Measurements from ENCODE around the gene ZC3H6.

ZC3H6 gene

DNA sequence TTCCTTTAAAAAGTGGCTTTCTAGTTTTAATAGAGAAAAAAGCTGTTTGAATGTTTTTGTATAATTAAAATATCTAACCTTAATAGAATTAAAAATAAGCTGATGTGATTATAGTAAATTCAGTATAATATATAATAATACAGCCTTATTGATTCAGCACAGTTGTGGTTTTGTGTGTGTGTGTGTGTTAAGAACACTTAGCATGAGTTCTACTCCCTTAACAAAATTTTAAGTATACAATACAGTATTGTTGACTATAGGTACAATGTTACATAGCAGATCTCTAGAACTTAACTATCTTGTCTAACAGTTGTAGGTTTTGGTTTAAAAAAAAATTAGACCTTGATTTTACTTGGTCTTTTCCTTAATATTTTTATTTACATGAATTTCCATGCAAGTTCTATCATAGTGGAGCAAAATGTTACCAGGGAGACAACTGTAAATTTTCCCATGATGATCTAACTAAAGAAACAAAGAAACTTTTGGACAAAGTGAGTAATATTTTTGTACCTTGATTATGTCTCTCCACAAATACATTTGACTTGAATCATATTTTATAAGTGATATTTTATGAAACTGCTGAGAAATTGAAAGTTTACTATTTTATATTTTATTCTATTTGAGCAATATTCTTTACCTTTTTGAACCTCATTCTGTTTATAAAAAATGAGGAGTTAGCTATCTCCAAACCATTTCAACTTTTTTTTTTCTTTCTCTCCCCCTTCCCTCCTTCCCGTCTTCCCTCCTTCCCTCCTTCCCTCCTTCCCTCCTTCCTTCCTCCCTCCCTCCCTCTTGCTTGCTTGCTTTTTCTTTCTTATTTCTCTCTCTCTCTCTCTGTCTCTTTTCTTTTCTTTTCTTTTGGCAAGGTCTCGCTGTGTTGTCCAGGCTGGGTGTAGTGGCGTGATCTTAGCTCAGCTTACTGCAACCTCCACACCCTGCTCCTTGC lies 46.3 kb downstream of the ZC3H6 start:
- H3K4me3 ChIP-seq (ENCODE audit: low read depth, low read length): no peak overlapping the region
- no peak for DNase-seq (ENCODE audit: low read depth)
- TF ChIP-seq, protein P1, sequence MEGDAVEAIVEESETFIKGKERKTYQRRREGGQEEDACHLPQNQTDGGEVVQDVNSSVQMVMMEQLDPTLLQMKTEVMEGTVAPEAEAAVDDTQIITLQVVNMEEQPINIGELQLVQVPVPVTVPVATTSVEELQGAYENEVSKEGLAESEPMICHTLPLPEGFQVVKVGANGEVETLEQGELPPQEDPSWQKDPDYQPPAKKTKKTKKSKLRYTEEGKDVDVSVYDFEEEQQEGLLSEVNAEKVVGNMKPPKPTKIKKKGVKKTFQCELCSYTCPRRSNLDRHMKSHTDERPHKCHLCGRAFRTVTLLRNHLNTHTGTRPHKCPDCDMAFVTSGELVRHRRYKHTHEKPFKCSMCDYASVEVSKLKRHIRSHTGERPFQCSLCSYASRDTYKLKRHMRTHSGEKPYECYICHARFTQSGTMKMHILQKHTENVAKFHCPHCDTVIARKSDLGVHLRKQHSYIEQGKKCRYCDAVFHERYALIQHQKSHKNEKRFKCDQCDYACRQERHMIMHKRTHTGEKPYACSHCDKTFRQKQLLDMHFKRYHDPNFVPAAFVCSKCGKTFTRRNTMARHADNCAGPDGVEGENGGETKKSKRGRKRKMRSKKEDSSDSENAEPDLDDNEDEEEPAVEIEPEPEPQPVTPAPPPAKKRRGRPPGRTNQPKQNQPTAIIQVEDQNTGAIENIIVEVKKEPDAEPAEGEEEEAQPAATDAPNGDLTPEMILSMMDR (IDR thresholded peaks at IDR 0.05; ENCODE audit: low read depth, low read length): no peak
- no peak for TF ChIP-seq MYC (IDR thresholded peaks at IDR 0.05; ENCODE audit: low read depth, low read length)
- TF ChIP-seq POLR2A (IDR thresholded peaks at IDR 0.05; ENCODE audit: extremely low read depth, insufficient read length): no peak
- TF ChIP-seq, protein P2, sequence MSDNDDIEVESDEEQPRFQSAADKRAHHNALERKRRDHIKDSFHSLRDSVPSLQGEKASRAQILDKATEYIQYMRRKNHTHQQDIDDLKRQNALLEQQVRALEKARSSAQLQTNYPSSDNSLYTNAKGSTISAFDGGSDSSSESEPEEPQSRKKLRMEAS (IDR thresholded peaks at IDR 0.05; ENCODE audit: low read depth, low read length): no peak

DNA sequence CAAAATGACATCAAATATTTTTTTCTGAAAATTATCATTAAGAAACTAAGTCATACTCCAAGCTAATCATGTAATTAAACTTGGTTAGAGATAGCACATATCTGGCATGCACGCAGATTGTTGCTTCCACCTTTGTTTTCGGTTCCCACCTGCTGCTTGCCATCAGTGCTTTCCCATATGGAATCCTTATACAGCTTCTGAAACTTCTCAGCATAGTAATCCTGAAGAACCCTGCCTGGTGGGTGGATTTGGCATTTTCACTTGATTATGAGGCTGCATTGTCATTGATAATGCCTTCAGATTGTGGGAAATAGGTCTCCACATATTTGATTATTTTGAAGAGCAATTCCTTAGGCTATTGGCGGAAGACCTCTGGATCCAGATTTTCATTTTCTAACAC lies 47.5 kb downstream of the ZC3H6 start:
- TF ChIP-seq, protein P1 (IDR thresholded peaks at IDR 0.05; ENCODE audit: low read depth, low read length): no peak
- TF ChIP-seq, protein P2 (IDR thresholded peaks at IDR 0.05; ENCODE audit: low read depth, low read length): no peak
- TF ChIP-seq MYC (IDR thresholded peaks at IDR 0.05; ENCODE audit: low read depth, low read length): no peak
- no peak for TF ChIP-seq POLR2A (IDR thresholded peaks at IDR 0.05; ENCODE audit: extremely low read depth, insufficient read length)
- H3K4me3 ChIP-seq (ENCODE audit: low read depth, low read length): no peak overlapping the region
- no peak for DNase-seq (ENCODE audit: low read depth)

DNA sequence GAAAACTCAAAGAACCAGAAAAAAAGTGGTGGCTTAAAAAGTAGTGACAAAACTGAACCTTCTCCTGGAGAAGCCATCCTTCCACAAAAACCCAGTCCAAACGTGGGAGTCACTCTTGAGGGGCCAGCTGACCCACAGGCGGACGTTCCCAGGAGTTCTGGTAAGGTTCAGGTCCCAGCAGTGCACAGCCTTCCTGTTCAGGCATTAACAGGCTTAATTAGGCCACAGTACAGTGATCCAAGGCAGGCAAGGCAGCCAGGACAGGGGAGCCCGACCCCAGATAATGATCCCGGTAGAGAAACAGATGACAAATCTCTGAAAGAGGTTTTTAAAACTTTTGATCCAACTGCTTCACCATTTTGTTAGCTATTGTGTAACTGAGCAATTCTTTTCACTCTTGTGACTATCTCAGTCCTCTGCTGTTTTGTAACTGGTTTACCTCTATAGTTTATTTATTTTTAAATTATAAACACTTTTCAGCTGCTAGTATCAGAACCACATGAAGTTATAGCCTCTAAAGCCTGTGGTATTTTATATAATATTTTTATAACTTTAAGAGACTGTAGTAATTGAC lies 56.8 kb downstream of the ZC3H6 start:
- no peak overlapping the region for H3K4me3 ChIP-seq (ENCODE audit: low read depth, low read length)
- TF ChIP-seq MYC (IDR thresholded peaks at IDR 0.05; ENCODE audit: low read depth, low read length) (no peak), POLR2A (IDR thresholded peaks at IDR 0.05; ENCODE audit: extremely low read depth, insufficient read length) (no peak)
- TF ChIP-seq, protein P1 (IDR thresholded peaks at IDR 0.05; ENCODE audit: low read depth, low read length): no peak
- TF ChIP-seq, protein P2 (IDR thresholded peaks at IDR 0.05; ENCODE audit: low read depth, low read length): no peak
- no peak for DNase-seq (ENCODE audit: low read depth)

DNA sequence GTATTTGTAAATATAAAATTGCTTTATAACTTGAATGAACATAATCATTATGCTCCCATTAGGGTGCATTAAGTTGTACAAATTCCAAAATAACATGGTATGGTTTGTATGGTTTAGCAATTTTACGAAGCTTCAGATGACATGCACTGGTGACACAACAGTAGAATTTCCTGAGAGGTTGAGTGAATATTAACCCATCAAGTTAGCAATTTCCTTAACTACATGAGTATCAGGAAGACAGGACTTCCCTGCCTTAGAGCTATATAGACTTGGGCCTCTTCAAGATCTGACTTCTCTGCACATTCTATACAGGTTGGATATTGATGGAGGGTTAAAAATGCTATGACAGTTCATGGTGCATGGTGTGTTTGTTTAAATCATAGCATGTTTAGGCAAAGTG lies 60.2 kb downstream of the ZC3H6 start:
- no peak for DNase-seq (ENCODE audit: low read depth)
- TF ChIP-seq MYC (IDR thresholded peaks at IDR 0.05; ENCODE audit: low read depth, low read length): no peak
- no peak for TF ChIP-seq POLR2A (IDR thresholded peaks at IDR 0.05; ENCODE audit: extremely low read depth, insufficient read length)
- TF ChIP-seq, protein P1 (IDR thresholded peaks at IDR 0.05; ENCODE audit: low read depth, low read length): no peak
- TF ChIP-seq, protein P2 (IDR thresholded peaks at IDR 0.05; ENCODE audit: low read depth, low read length): no peak
- no peak overlapping the region for H3K4me3 ChIP-seq (ENCODE audit: low read depth, low read length)

DNA sequence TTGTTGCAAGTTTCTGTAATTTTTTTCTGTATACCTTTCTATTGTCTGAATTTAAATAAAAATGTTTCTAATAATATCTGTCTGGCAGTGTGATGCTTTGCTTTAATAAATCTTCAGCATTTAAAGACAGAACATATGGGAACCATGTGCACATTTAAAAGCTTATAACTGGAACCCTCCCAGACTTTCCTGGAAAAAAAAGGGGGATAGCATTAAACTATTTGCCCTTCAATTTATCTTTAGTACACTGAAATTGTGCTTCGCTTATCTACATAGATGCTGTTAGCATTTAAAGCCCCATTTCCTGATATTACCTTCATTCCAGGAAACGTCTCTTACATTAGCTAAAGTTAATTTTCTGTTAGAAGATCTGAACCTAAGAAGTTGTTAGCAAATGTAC lies 64.6 kb downstream of the ZC3H6 start:
- H3K4me3 ChIP-seq (ENCODE audit: low read depth, low read length): no peak overlapping the region
- TF ChIP-seq, protein P2 (IDR thresholded peaks at IDR 0.05; ENCODE audit: low read depth, low read length): no peak
- TF ChIP-seq POLR2A (IDR thresholded peaks at IDR 0.05; ENCODE audit: extremely low read depth, insufficient read length) (no peak), MYC (IDR thresholded peaks at IDR 0.05; ENCODE audit: low read depth, low read length) (no peak)
- TF ChIP-seq, protein P1 (IDR thresholded peaks at IDR 0.05; ENCODE audit: low read depth, low read length): no peak
- DNase-seq (ENCODE audit: low read depth): no peak
